K562 (cell line): ENCODE data around the gene RBMXL3. TPM values are rescaled to one million over a fixed set of nuclear protein-coding genes. Genes with fewer than 3 reads are reported as not detected.

Source experiments
- ATAC-seq: fragments of 200-7000 bp; cut with Tn5 transposase; 3 replicates; pipeline ENCODE4 v1.9.1; 2020; ENCODE audit warnings: moderate library complexity
- BruUV-seq: library from RNA; stranded (reverse); fragments of 400-500 nt; replicated peaks from 2 replicates; lab custom pipeline; 2021; lab: Mats Ljungman, UMichigan
- CTCF ChIA-PET: fragments of 300-600 bp; formaldehyde crosslinking; extraction: SDS; loops from one replicate; lab custom pipeline; 2021; ENCODE audit warnings: low intra/inter-chr PET ratio; lab: Yijun Ruan, JAX
- POLR2A ChIA-PET: fragments of 300-600, 350-650 bp; sonication (Branson Sonifier 250); formaldehyde crosslinking; extraction: SDS; loops from one replicate; lab custom pipeline; 2021; ENCODE audit warnings: antibody characterized with exemption, inconsistent platforms; lab: Yijun Ruan, JAX
- DNase-seq, 4 experiments: peaks; one replicate each; pipeline versions ENCODE4 v3.0.0 to v3.0.0-alpha.2; 2011 to 2018; ENCODE audit warnings: low spot score in 3 of 4, mixed read lengths in 3 of 4; ENCODE audit errors: extremely low read depth in 1 of 4
- FAIRE-seq: peaks from 2 replicates; lab custom pipeline; 2011; peaks lifted over from hg19 to GRCh38; lab: Jason Lieb, UNC
- H2AFZ ChIP-seq: 2 replicates; pipeline ENCODE4 v1.6.0; 2011; ENCODE audit warnings: low read depth, low read length, control low read depth, inconsistent platforms
- H3K27ac ChIP-seq: fragments of 200-600 bp; 3 replicates; pipeline ENCODE4 v1.8.0; 2011; ENCODE audit warnings: low read depth, mild to moderate bottlenecking, control low read depth, inconsistent platforms, low read length, moderate library complexity, mixed read lengths; ENCODE audit errors: extremely low read depth
- H3K27me3 ChIP-seq, 2 experiments: fragments of 300-600 bp in 1 of 2; 2 replicates in 1 of 2; 3 replicates in 1 of 2; pipeline versions ENCODE4 v1.6.0 to v1.8.0; 2011; ENCODE audit warnings: inconsistent platforms in 2 of 2, low read length in 2 of 2, mild to moderate bottlenecking in 1 of 2, mixed read lengths in 1 of 2, moderate library complexity in 1 of 2; ENCODE audit not compliant: control insufficient read depth in 2 of 2, insufficient read depth in 2 of 2
- H3K36me3 ChIP-seq: fragments of 300-600 bp; 3 replicates; pipeline ENCODE4 v1.8.0; 2011; ENCODE audit warnings: mild to moderate bottlenecking, low read length, inconsistent platforms; ENCODE audit not compliant: control insufficient read depth, insufficient read depth
- H3K4me1 ChIP-seq, 2 experiments: fragments of 200-600 bp in 1 of 2; replicated peaks in 1 of 2; 2 replicates in 1 of 2; 3 replicates in 1 of 2; pipeline versions ENCODE4 v1.5.1 to v1.8.0; 2011; ENCODE audit warnings: inconsistent platforms in 2 of 2, low read length in 2 of 2, mild to moderate bottlenecking in 1 of 2, mixed read lengths in 1 of 2, moderate library complexity in 1 of 2; ENCODE audit not compliant: control insufficient read depth in 2 of 2, insufficient read depth in 2 of 2
- H3K4me2 ChIP-seq: 2 replicates; pipeline ENCODE4 v1.6.1; 2011; ENCODE audit warnings: low read length, control low read depth, inconsistent platforms, mixed read lengths; ENCODE audit not compliant: insufficient read depth
- H3K4me3 ChIP-seq: fragments of 200-600 bp; sonication (generic), shearing (Covaris generic); 2 replicates; pipeline ENCODE4 v1.5.1; 2016; ENCODE audit warnings: control low read depth, inconsistent platforms
- H3K79me2 ChIP-seq: fragments of 200-600 bp; 3 replicates; pipeline ENCODE4 v1.8.0; 2011; ENCODE audit warnings: low read length, inconsistent platforms; ENCODE audit not compliant: control insufficient read depth, insufficient read depth
- H3K9ac ChIP-seq, 2 experiments: 2 replicates each; pipeline versions ENCODE4 v1.6.0 to v1.6.1; 2011; ENCODE audit warnings: low read depth in 2 of 2, low read length in 2 of 2, control low read depth in 1 of 2, inconsistent platforms in 1 of 2, mild to moderate bottlenecking in 1 of 2, mixed read lengths in 1 of 2; ENCODE audit not compliant: insufficient read depth in 1 of 2
- H3K9me1 ChIP-seq: one replicate; pipeline ENCODE4 v1.6.0; 2011; ENCODE audit warnings: inconsistent platforms, mild to moderate bottlenecking, low read length, moderate library complexity; ENCODE audit not compliant: control insufficient read depth, insufficient read depth
- H3K9me3 ChIP-seq: replicated peaks from 2 replicates; pipeline ENCODE4 v1.5.1; 2011; ENCODE audit warnings: low read depth, low read length, inconsistent platforms; ENCODE audit not compliant: control insufficient read depth, insufficient read depth
- H4K20me1 ChIP-seq: replicated peaks from 2 replicates; pipeline ENCODE4 v1.6.1; 2011; ENCODE audit warnings: low read length, inconsistent platforms, mixed read lengths; ENCODE audit not compliant: control insufficient read depth, insufficient read depth
- ASH1L ChIP-seq: fragments of 450-650 bp; IDR thresholded peaks from 2 replicates; pipeline ENCODE4 v1.6.1; 2018; ENCODE audit warnings: borderline replicate concordance, mild to moderate bottlenecking, low read depth; ENCODE audit not compliant: partially characterized antibody
- MITF ChIP-seq: IDR thresholded peaks from 2 replicates; pipeline ENCODE4 v1.6.1; 2014; ENCODE audit warnings: antibody characterized with exemption
- PRDM10 ChIP-seq: fragments of 450-650 bp; IDR thresholded peaks from 2 replicates; pipeline ENCODE4 v1.6.1; 2018; ENCODE audit not compliant: partially characterized antibody
- SETDB1 ChIP-seq: IDR thresholded peaks from one replicate; pipeline ENCODE4 v1.6.1; 2012; ENCODE audit warnings: low read length, control low read depth, inconsistent platforms
- STAT5B ChIP-seq: fragments of 250-450 bp; sonication (Bioruptor Pico); IDR thresholded peaks from 2 replicates; pipeline ENCODE4 v1.8.0; 2021; ENCODE audit warnings: mild to moderate bottlenecking, inconsistent platforms
- ZNF384 ChIP-seq: IDR thresholded peaks from 2 replicates; pipeline ENCODE4 v1.6.1; 2012; ENCODE audit warnings: low read depth, low read length, improper control_type of control experiment
- ZNF518B ChIP-seq: fragments of 250-450 bp; sonication (Bioruptor Pico); IDR thresholded peaks from 2 replicates; pipeline ENCODE4 v1.5.0; 2021; ENCODE audit warnings: mild to moderate bottlenecking, moderate library complexity
- ZNF79 ChIP-seq: fragments of 250-450 bp; sonication (Bioruptor Pico); IDR thresholded peaks from 2 replicates; pipeline ENCODE4 v1.4.0; 2020; ENCODE audit warnings: low read depth, mild to moderate bottlenecking, moderate library complexity
- WGBS: fragments of 100-300 bp; shearing (Covaris generic); methylation state at CpG from one replicate; pipeline ENCODE4 v1.1.6; 2016; ENCODE audit warnings: low coverage, mixed read lengths; ENCODE audit not compliant: insufficient coverage; ENCODE audit errors: missing lambda C conversion rate; 5-methylcytosine and 5-hydroxymethylcytosine counted together
- in situ Hi-C: fragments of 300-500 bp; cut with MboI; formaldehyde crosslinking; loops from 4 replicates; pipeline ENCODE4 v1.15.0; 2018; ENCODE audit warnings: inconsistent platforms, mixed read lengths
- intact Hi-C: fragments of 100-400 bp; cut with micrococcal nuclease; formaldehyde crosslinking; loops from 2 replicates; pipeline ENCODE4 v1.14.2; 2022
- polyA plus RNA-seq, 8 experiments: library from polyadenylated mRNA; depleted of rRNA in 4 of 8; stranded (reverse) in 5 of 8; unstranded in 3 of 8; fragments of >200 nt; fragmentation: Nextera tagmentation in 2 of 8; fragmentation: Illumina TruSeq in 1 of 8; extraction: Ambion mirVana in 2 of 8; extraction: Trizol in 1 of 8; gene quantifications; 2 replicates each; pipeline versions ENCODE4 v1.2.1 to v1.2.3, GENCODE V29; 2011 to 2014; ENCODE audit warnings: inconsistent platforms in 1 of 8, missing spikeins in 1 of 8
- total RNA-seq, 7 experiments: library from RNA; depleted of rRNA in 6 of 7; stranded (reverse); fragments of >200 nt in 6 of 7; fragmentation: Illumina TruSeq in 2 of 7; extraction: Trizol in 2 of 7; gene quantifications; 2 replicates each; pipeline versions ENCODE4 v1.2.1 to v1.2.3, GENCODE V29; 2011 to 2021; ENCODE audit warnings: low replicate concordance in 1 of 7

The RBMXL3 gene
- total and polyA plus RNA-seq, 9 of the 15 experiments (the other 6 are each of a cell fraction or from before 2014, with no cell fraction given) = 0.03 to 0.31 (median 0.04) TPM; not detected in 6

- no peaks in the 10 kb centered on the region for H3K9me1 ChIP-seq
- TF ChIP-seq STAT5B (CRISPR knock-in tag) (no peak), ZNF518B (CRISPR knock-in tag) (no peak), SETDB1 (no peak), ZNF79 (CRISPR knock-in tag) (no peak), PRDM10 (no peak), ASH1L (no peak), MITF (no peak), ZNF384 (no peak)
- TF ChIP-seq, all 486 proteins: peak for 0
- no peak for ATAC-seq
- Histone ChIP-seq H3K9ac (no peak overlapping the region), H3K4me2 (no peak overlapping the region), H2AFZ (no peak overlapping the region), H3K27me3 (peaks cover 4 to 5% of the 10 kb centered on the region in 2 experiments; a peak in 2 of 5 replicates), H3K9me3 (no peaks in the 10 kb centered on the region), H3K79me2 (no peaks in the 10 kb centered on the region), H3K27ac (no peak overlapping the region), H3K4me1 (no peaks in the 10 kb centered on the region), H3K36me3 (no peaks in the 10 kb centered on the region), H3K4me3 (no peak overlapping the region), H4K20me1 (no peaks in the 10 kb centered on the region)
- BruUV-seq = no TSS peak
- POLR2A ChIA-PET = no interaction called here
- no peak for FAIRE-seq
- WGBS = 3% methylated on average over 3 of the region's 3 CpGs
- DNase-seq = no peak
- intact Hi-C loops (no loop called here), in situ Hi-C loops (no loop called here)
- CTCF ChIA-PET = no interaction called here
These were observed 45.3 kb downstream of the RBMXL3 start for GRCh38 chrX:115234461-115234860.
